Liver (tissue), 3 donors: Measurements from ENCODE around the gene CEL.
A peak's percentile ranks its signal among the peaks of the same experiment; 100 is the strongest.

Experiments
- EGR1 ChIP-seq, 2 donors: IDR thresholded peaks; 2 replicates each; pipeline ENCODE4 v1.6.1; 2016 to 2018; ENCODE audit warnings: antibody characterized with exemption in 2 of 2, low read depth in 2 of 2
- GABPA ChIP-seq, 2 donors: IDR thresholded peaks in 1 of 2; conservative IDR thresholded peaks in 1 of 2; 2 replicates each; pipeline ENCODE4 v1.6.1; 2016; ENCODE audit warnings: antibody characterized with exemption in 2 of 2, mild to moderate bottlenecking in 1 of 2, moderate library complexity in 1 of 2
- JUND ChIP-seq, 2 donors: IDR thresholded peaks; 2 replicates each; pipeline ENCODE4 v1.6.1; 2016; ENCODE audit warnings: antibody characterized with exemption in 2 of 2
- RAD21 ChIP-seq, 2 donors: IDR thresholded peaks; 2 replicates each; pipeline ENCODE4 v1.6.1; 2016; ENCODE audit warnings: antibody characterized with exemption in 2 of 2, mild to moderate bottlenecking in 2 of 2
- SP1 ChIP-seq: IDR thresholded peaks from 2 replicates; pipeline ENCODE4 v1.6.1; 2018; ENCODE audit warnings: antibody characterized with exemption, mild to moderate bottlenecking
- TAF1 ChIP-seq: conservative IDR thresholded peaks from 2 replicates; pipeline ENCODE4 v1.6.1; 2016; ENCODE audit warnings: antibody characterized with exemption, mild to moderate bottlenecking
- YY1 ChIP-seq: IDR thresholded peaks from 2 replicates; pipeline ENCODE4 v1.6.1; 2016; ENCODE audit warnings: antibody characterized with exemption, mild to moderate bottlenecking
- TF ChIP-seq, protein P1 (sequence below): fragments of 150-350 bp; IDR thresholded peaks from 2 replicates; pipeline ENCODE4 v1.5.1; 2017; ENCODE audit warnings: improper control_type of control experiment, low read depth, low read length; ENCODE audit not compliant: missing input control
- TF ChIP-seq, protein P2 (sequence below): IDR thresholded peaks from 2 replicates; pipeline ENCODE4 v1.6.1; 2016; ENCODE audit warnings: antibody characterized with exemption
- TF ChIP-seq, protein P3 (sequence below): IDR thresholded peaks from 2 replicates; pipeline ENCODE4 v1.6.1; 2016; ENCODE audit warnings: antibody characterized with exemption
- TF ChIP-seq, protein P4 (sequence below): IDR thresholded peaks from 2 replicates; pipeline ENCODE4 v1.6.1; 2016; ENCODE audit warnings: antibody characterized with exemption, mild to moderate bottlenecking
- TF ChIP-seq, protein P5 (sequence below): IDR thresholded peaks from 2 replicates; pipeline ENCODE4 v1.6.1; 2016; ENCODE audit warnings: antibody characterized with exemption
- donor health status: healthy.
- donor health status: healthy.

DNA sequence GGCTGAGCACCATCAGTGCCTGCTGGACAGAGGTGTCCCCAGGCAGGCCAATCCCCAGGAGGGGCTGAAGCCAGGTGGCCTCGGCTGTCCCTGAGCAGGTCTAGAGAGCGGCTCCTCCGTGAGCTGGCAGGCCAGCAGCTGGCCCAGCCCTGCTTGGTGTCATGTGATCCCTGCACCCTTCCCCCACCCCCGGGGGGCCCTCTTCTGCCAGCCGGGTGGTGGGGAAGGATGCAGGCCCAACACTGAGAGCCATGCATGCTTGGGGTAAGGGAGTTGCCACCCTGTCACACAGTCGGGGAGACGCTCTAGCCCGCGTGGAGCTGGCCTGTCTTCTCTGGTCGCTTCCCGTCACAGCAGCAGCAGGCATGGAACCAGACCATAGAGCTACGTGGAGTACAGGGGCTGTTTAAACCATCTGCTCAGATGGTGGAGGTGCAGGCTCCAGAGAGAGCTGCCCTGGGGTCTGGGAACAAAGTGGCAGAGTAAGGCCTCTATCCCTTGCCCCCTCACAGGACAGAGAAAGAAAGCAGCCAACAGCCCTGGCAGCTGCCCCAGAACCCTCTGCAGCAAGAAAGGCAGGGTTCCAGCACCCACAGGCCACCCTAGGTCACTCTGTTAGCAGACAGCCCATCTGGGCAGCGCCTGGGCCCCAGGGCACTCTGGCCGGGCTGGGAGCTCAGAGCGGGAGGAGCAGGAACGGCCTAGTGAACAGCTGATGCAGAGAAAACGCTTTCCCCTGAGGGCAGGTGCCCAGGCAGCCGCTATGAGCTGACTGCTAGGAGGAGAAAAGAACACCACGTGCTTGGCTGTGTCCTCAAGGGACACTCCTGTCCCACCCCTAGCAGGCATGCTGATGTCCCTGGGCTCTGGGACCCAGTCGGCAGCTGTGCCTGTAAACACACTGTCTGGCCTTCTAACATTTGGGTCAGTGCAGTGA is 52.4 kb downstream of the CEL start:
- TF ChIP-seq, protein P1, sequence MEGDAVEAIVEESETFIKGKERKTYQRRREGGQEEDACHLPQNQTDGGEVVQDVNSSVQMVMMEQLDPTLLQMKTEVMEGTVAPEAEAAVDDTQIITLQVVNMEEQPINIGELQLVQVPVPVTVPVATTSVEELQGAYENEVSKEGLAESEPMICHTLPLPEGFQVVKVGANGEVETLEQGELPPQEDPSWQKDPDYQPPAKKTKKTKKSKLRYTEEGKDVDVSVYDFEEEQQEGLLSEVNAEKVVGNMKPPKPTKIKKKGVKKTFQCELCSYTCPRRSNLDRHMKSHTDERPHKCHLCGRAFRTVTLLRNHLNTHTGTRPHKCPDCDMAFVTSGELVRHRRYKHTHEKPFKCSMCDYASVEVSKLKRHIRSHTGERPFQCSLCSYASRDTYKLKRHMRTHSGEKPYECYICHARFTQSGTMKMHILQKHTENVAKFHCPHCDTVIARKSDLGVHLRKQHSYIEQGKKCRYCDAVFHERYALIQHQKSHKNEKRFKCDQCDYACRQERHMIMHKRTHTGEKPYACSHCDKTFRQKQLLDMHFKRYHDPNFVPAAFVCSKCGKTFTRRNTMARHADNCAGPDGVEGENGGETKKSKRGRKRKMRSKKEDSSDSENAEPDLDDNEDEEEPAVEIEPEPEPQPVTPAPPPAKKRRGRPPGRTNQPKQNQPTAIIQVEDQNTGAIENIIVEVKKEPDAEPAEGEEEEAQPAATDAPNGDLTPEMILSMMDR = no peak
- TF ChIP-seq JUND (IDR thresholded peaks at IDR 0.05) (no peak), EGR1 (IDR thresholded peaks at IDR 0.05; ENCODE audit: low read depth in 2 of 2) (no peak), TAF1 (no peak), YY1 (no peak), GABPA (IDR thresholded peaks at IDR 0.05 in 1 of 2, conservative IDR thresholded peaks at IDR 0.05 in 1 of 2) (no peak), SP1 (peak; percentile 53), RAD21 (IDR thresholded peaks at IDR 0.05) (no peak)
- TF ChIP-seq, protein P2, sequence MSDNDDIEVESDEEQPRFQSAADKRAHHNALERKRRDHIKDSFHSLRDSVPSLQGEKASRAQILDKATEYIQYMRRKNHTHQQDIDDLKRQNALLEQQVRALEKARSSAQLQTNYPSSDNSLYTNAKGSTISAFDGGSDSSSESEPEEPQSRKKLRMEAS = no peak
- TF ChIP-seq, protein P3, sequence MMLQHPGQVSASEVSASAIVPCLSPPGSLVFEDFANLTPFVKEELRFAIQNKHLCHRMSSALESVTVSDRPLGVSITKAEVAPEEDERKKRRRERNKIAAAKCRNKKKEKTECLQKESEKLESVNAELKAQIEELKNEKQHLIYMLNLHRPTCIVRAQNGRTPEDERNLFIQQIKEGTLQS = no peak
- TF ChIP-seq, protein P4, sequence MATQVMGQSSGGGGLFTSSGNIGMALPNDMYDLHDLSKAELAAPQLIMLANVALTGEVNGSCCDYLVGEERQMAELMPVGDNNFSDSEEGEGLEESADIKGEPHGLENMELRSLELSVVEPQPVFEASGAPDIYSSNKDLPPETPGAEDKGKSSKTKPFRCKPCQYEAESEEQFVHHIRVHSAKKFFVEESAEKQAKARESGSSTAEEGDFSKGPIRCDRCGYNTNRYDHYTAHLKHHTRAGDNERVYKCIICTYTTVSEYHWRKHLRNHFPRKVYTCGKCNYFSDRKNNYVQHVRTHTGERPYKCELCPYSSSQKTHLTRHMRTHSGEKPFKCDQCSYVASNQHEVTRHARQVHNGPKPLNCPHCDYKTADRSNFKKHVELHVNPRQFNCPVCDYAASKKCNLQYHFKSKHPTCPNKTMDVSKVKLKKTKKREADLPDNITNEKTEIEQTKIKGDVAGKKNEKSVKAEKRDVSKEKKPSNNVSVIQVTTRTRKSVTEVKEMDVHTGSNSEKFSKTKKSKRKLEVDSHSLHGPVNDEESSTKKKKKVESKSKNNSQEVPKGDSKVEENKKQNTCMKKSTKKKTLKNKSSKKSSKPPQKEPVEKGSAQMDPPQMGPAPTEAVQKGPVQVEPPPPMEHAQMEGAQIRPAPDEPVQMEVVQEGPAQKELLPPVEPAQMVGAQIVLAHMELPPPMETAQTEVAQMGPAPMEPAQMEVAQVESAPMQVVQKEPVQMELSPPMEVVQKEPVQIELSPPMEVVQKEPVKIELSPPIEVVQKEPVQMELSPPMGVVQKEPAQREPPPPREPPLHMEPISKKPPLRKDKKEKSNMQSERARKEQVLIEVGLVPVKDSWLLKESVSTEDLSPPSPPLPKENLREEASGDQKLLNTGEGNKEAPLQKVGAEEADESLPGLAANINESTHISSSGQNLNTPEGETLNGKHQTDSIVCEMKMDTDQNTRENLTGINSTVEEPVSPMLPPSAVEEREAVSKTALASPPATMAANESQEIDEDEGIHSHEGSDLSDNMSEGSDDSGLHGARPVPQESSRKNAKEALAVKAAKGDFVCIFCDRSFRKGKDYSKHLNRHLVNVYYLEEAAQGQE = no peak
- TF ChIP-seq, protein P5, sequence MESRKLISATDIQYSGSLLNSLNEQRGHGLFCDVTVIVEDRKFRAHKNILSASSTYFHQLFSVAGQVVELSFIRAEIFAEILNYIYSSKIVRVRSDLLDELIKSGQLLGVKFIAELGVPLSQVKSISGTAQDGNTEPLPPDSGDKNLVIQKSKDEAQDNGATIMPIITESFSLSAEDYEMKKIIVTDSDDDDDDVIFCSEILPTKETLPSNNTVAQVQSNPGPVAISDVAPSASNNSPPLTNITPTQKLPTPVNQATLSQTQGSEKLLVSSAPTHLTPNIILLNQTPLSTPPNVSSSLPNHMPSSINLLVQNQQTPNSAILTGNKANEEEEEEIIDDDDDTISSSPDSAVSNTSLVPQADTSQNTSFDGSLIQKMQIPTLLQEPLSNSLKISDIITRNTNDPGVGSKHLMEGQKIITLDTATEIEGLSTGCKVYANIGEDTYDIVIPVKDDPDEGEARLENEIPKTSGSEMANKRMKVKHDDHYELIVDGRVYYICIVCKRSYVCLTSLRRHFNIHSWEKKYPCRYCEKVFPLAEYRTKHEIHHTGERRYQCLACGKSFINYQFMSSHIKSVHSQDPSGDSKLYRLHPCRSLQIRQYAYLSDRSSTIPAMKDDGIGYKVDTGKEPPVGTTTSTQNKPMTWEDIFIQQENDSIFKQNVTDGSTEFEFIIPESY = no peak
